Measurements from ENCODE around the gene SYDE1. TPM values are rescaled to one million over a fixed set of nuclear protein-coding genes. Genes with fewer than 3 reads are reported as not detected.

SYDE1 gene
- total and polyA plus RNA-seq, 9 donors = 10.9 to 26.0 (median 19.0) TPM

- peaks cover 92% of the 10 kb centered on the region for H3K36me3 ChIP-seq (ENCODE audit: control insufficient read depth, insufficient read depth, low read length)
- no peaks in the 10 kb centered on the region for H3K9me3 ChIP-seq (replicated peaks; ENCODE audit: control insufficient read depth, low read depth, low read length)
- 32% methylated on average over 10 of the region's 13 CpGs for WGBS (ENCODE audit: insufficient coverage)
- H3K27ac ChIP-seq (ENCODE audit: low read length) = no peak overlapping the region
- no peak overlapping the region for H3K4me3 ChIP-seq (ENCODE audit: low read length)
- H3K27me3 ChIP-seq (ENCODE audit: control insufficient read depth, insufficient read depth, low read length) = no peaks in the 10 kb centered on the region
- H3K4me1 ChIP-seq (ENCODE audit: control insufficient read depth, insufficient read depth, low read length) = peaks cover 20% of the 10 kb centered on the region
- peak; percentile 70 for DNase-seq
Observed at GRCh38 chr19:15115080-15115479, 7.9 kb downstream of the SYDE1 start.

GRCh38 chr19:15115762-15116615 is 8.8 kb downstream of the SYDE1 start:
- Histone ChIP-seq H3K36me3 (ENCODE audit: control insufficient read depth, insufficient read depth, low read length) (peaks cover 90% of the 10 kb centered on the region), H3K27me3 (ENCODE audit: control insufficient read depth, insufficient read depth, low read length) (no peaks in the 10 kb centered on the region), H3K4me3 (ENCODE audit: low read length) (no peak overlapping the region), H3K27ac (ENCODE audit: low read length) (peak overlapping the region; percentile 21), H3K4me1 (ENCODE audit: control insufficient read depth, insufficient read depth, low read length) (peaks cover 20% of the 10 kb centered on the region), H3K9me3 (replicated peaks; ENCODE audit: control insufficient read depth, low read depth, low read length) (no peaks in the 10 kb centered on the region)
- no peak for DNase-seq
- WGBS (ENCODE audit: insufficient coverage) = 67% methylated on average over 13 of the region's 23 CpGs

GRCh38 chr19:15116856-15117255 is 9.7 kb downstream of the SYDE1 start:
- Histone ChIP-seq H3K36me3 (ENCODE audit: control insufficient read depth, insufficient read depth, low read length) (peaks cover 87% of the 10 kb centered on the region), H3K27ac (ENCODE audit: low read length) (peak overlapping the region; percentile 21), H3K9me3 (replicated peaks; ENCODE audit: control insufficient read depth, low read depth, low read length) (no peaks in the 10 kb centered on the region), H3K4me1 (ENCODE audit: control insufficient read depth, insufficient read depth, low read length) (peaks cover 20% of the 10 kb centered on the region), H3K4me3 (ENCODE audit: low read length) (no peak overlapping the region), H3K27me3 (ENCODE audit: control insufficient read depth, insufficient read depth, low read length) (no peaks in the 10 kb centered on the region)
- WGBS (ENCODE audit: insufficient coverage) = 77% methylated on average over 10 of the region's 12 CpGs
- no peak for DNase-seq

DNA sequence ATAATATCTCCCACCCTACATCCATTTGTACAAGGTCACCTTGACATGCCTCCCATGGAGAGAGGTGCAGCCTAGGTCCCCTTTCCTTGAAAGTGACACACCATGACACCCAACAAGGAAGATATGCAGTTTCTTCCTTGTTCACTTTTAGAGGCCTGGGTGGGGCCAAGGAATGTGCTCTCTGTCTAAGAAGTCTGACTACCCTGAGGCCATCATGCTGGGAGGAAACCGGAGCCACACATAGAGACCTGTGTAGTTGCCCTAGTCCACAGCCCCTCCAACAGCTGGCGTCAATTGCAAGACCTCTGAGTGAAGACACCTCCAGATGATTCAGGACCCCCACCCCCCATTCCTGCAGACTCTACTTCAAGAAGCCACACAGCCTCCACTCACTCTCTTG is 11.0 kb downstream of the SYDE1 start:
- Histone ChIP-seq H3K9me3 (replicated peaks; ENCODE audit: control insufficient read depth, low read depth, low read length) (no peaks in the 10 kb centered on the region), H3K27ac (ENCODE audit: low read length) (no peak overlapping the region), H3K27me3 (ENCODE audit: control insufficient read depth, insufficient read depth, low read length) (no peaks in the 10 kb centered on the region), H3K4me3 (ENCODE audit: low read length) (no peak overlapping the region), H3K4me1 (ENCODE audit: control insufficient read depth, insufficient read depth, low read length) (peaks cover 24% of the 10 kb centered on the region), H3K36me3 (ENCODE audit: control insufficient read depth, insufficient read depth, low read length) (peaks cover 85% of the 10 kb centered on the region)
- DNase-seq = no peak
- 81% methylated on average over 2 of the region's 2 CpGs for WGBS (ENCODE audit: insufficient coverage)

DNA sequence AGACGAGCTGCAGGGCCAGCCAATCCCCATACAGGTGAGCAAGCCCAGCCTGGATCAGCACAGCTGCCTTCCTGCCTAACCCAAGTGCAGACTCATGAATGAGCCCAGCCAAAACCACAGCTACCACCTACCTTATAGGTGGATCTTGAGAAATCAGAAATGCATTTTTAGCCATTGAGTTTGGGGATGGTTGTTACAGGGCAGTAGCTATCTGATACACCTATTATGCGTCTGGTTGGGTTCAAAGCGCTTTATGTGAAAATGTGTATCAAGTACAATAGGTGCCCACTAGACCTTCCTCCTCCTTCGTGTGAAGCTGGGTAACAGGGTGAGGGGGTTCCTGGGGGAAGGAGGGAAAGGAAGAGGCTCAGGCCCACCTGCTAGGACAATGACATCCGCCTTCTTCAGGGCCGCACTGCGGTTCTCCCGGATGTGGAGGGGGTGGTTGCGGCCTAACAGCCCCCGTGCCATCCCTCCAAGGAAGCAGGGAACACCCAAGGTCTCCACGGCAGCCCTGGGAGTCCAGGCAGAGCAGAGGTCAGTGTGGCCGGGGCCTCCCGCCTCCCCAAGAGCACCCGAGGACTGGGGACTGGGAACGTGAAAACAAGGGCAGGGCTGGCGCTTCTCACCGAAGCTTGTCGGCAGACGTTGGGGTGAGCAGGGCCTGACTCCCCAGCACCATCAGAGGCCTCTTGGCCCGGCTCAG is 11.7 kb downstream of the SYDE1 start:
- H3K27me3 ChIP-seq (ENCODE audit: control insufficient read depth, insufficient read depth, low read length) = no peaks in the 10 kb centered on the region
- WGBS (ENCODE audit: insufficient coverage) = 95% methylated on average over 14 of the region's 20 CpGs
- DNase-seq = no peak
- H3K4me1 ChIP-seq (ENCODE audit: control insufficient read depth, insufficient read depth, low read length) = peaks cover 31% of the 10 kb centered on the region
- no peak overlapping the region for H3K4me3 ChIP-seq (ENCODE audit: low read length)
- H3K27ac ChIP-seq (ENCODE audit: low read length) = no peak overlapping the region
- peaks cover 78% of the 10 kb centered on the region for H3K36me3 ChIP-seq (ENCODE audit: control insufficient read depth, insufficient read depth, low read length)
- H3K9me3 ChIP-seq (replicated peaks; ENCODE audit: control insufficient read depth, low read depth, low read length) = no peaks in the 10 kb centered on the region

- peaks cover 40% of the 10 kb centered on the region for H3K4me1 ChIP-seq (ENCODE audit: control insufficient read depth, insufficient read depth, low read length)
- H3K9me3 ChIP-seq (replicated peaks; ENCODE audit: control insufficient read depth, low read depth, low read length) = no peaks in the 10 kb centered on the region
- WGBS (ENCODE audit: insufficient coverage) = 87% methylated on average over 11 of the region's 14 CpGs
- H3K4me3 ChIP-seq (ENCODE audit: low read length) = no peak overlapping the region
- no peak for DNase-seq
- peaks cover 71% of the 10 kb centered on the region for H3K36me3 ChIP-seq (ENCODE audit: control insufficient read depth, insufficient read depth, low read length)
- H3K27me3 ChIP-seq (ENCODE audit: control insufficient read depth, insufficient read depth, low read length) = no peaks in the 10 kb centered on the region
- no peak overlapping the region for H3K27ac ChIP-seq (ENCODE audit: low read length)
Observed at GRCh38 chr19:15120135-15121026, 13.2 kb downstream of the SYDE1 start.

DNA sequence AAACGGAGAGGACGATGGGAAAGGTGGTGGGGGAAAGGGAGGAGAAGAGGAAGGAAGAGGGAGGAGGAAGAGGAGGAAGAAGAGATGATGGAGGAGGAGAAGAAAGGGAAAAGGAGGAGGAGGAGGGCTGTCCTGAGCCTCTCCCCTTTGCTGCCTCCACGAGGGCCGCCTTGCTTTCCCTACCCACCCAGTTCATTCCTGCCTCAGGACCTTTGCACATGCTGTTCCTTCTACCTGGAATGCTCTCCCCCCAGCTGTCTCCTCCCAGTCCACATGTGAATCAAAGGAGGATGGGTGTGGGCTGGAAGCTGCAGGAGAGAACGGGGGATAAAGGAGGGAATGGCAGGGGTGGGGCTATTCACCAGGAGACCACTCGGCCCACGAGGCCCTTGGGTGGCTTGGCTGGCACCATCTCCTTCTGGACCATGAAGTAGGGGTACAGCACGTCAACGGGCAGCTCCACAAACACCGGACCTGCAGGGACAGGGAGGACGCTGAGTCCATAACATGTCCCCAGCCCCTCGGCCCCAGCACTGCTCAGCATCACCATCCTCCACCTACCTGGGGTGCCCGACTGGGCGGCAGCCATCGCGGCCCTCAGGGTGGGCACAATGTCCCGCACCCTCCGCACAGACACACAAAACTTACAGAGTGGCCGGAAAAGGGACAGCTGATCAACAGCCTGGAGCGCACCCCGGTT is 15.3 kb downstream of the SYDE1 start:
- no peak overlapping the region for H3K4me3 ChIP-seq (ENCODE audit: low read length)
- H3K9me3 ChIP-seq (replicated peaks; ENCODE audit: control insufficient read depth, low read depth, low read length) = no peaks in the 10 kb centered on the region
- H3K27ac ChIP-seq (ENCODE audit: low read length) = no peak overlapping the region
- peaks cover 51% of the 10 kb centered on the region for H3K36me3 ChIP-seq (ENCODE audit: control insufficient read depth, insufficient read depth, low read length)
- whole genome bisulfite sequencing (ENCODE audit: insufficient coverage) = 98% methylated on average over 17 of the region's 21 CpGs
- peaks cover 27% of the 10 kb centered on the region for H3K4me1 ChIP-seq (ENCODE audit: control insufficient read depth, insufficient read depth, low read length)
- no peaks in the 10 kb centered on the region for H3K27me3 ChIP-seq (ENCODE audit: control insufficient read depth, insufficient read depth, low read length)
- DNase-seq = no peak

DNA sequence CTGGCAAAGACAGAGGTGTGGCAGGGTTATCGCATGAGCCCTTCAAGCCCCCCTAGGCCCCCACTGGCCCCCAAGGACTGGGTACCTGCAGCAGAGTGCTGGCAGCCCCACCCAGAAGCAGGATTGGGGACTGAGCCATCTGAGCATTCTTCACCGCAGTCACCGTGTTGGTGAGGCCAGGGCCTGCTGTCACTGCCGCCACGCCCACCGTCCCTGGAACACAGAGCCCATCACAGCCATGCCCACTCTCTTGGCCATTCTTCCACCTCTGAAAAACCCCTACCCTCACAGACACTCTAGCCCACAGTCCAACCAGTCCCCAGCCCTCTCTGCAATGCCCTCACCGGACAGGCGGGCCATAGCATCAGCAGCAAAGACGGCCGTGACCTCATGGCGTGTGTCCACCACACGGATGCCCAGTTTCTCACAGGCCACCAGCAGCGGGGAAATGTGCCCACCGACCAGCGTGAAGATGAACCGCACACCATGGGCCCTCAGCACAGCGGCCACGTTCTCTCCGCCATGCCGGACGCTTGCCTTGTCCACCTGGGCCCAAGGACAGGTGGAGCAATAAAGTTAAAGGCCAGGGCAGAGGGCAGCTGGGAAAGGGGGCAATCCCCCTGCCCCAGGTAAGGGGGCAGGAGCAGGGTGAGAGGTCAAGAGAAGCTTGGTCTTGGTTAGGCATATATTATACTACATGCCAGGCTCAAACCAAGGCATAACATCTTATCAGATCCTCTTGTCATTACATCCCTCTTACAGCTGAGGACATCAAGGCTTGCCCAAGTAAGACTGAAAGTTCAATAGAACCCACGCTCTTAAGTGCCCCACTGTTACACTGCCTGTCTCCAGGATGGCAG is 16.1 kb downstream of the SYDE1 start:
- peak overlapping the region; percentile 47 for H3K27ac ChIP-seq (ENCODE audit: low read length)
- no peak for DNase-seq
- WGBS (ENCODE audit: insufficient coverage) = 91% methylated on average over 21 of the region's 22 CpGs
- no peaks in the 10 kb centered on the region for H3K27me3 ChIP-seq (ENCODE audit: control insufficient read depth, insufficient read depth, low read length)
- H3K9me3 ChIP-seq (replicated peaks; ENCODE audit: control insufficient read depth, low read depth, low read length) = no peaks in the 10 kb centered on the region
- peaks cover 27% of the 10 kb centered on the region for H3K4me1 ChIP-seq (ENCODE audit: control insufficient read depth, insufficient read depth, low read length)
- H3K36me3 ChIP-seq (ENCODE audit: control insufficient read depth, insufficient read depth, low read length) = peaks cover 43% of the 10 kb centered on the region
- H3K4me3 ChIP-seq (ENCODE audit: low read length) = no peak overlapping the region

DNA sequence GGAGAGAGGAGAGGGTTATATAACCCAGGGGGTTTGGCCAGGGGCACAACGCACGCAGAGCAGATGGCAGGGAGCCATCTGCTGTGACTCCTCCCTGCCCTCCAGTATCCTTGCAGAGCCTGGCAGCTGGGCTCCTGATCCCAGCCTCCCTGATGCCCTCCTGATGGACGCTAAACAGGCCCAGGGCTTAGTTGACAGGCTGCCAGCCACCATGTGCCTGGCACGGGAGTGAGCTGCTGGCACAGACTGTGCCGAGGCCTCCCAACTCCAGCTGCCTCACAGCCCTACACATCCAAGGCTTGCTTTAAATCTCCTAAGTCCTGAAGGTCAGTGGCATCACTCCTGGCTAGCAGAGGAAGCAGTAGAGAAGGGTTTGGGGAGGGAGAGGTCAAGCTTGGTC is 16.7 kb downstream of the SYDE1 start:
- Histone ChIP-seq H3K27ac (ENCODE audit: low read length) (peak overlapping the region; percentile 96), H3K4me1 (ENCODE audit: control insufficient read depth, insufficient read depth, low read length) (peaks cover 27% of the 10 kb centered on the region), H3K27me3 (ENCODE audit: control insufficient read depth, insufficient read depth, low read length) (no peaks in the 10 kb centered on the region), H3K9me3 (replicated peaks; ENCODE audit: control insufficient read depth, low read depth, low read length) (no peaks in the 10 kb centered on the region), H3K4me3 (ENCODE audit: low read length) (no peak overlapping the region), H3K36me3 (ENCODE audit: control insufficient read depth, insufficient read depth, low read length) (peaks cover 37% of the 10 kb centered on the region)
- DNase-seq = peak; percentile 86
- 52% methylated on average over 4 of the region's 5 CpGs for WGBS (ENCODE audit: insufficient coverage)
